Heart left ventricle (tissue), 16 donors: ENCODE results near the gene LRFN4. TPM values are rescaled to one million over a fixed set of nuclear protein-coding genes. Genes with fewer than 3 reads are reported as not detected.

Experiments
- ATAC-seq, 4 donors: fragments of 200-7000 bp; cut with Tn5 transposase; one replicate each; pipeline ENCODE4 v1.9.1; 2020 to 2022; ENCODE audit warnings: moderate library complexity in 4 of 4, mild to moderate bottlenecking in 3 of 4, moderate number of reproducible peaks in 1 of 4
- DNase-seq, 5 donors: peaks; one replicate each; pipeline ENCODE4 v3.0.0-alpha.2; 2020
- H3K27ac ChIP-seq, 12 donors: fragments of 200-600 bp; sonication (generic) in 4 of 12; one replicate each; pipeline versions ENCODE4 v1.5.0 to v1.8.0; 2016 to 2022; ENCODE audit warnings: mild to moderate bottlenecking in 2 of 12
- H3K27me3 ChIP-seq, 9 donors: fragments of 200-600 bp; sonication (generic) in 2 of 9; one replicate each; pipeline versions ENCODE4 v1.5.1 to v1.8.0; 2016 to 2022; ENCODE audit warnings: mild to moderate bottlenecking in 3 of 9
- H3K36me3 ChIP-seq, 9 donors: fragments of 200-600 bp; sonication (generic) in 2 of 9; one replicate each; pipeline versions ENCODE4 v1.5.0 to v1.8.0; 2018 to 2022; ENCODE audit warnings: mild to moderate bottlenecking in 2 of 9
- H3K4me1 ChIP-seq, 12 donors: fragments of 200-600 bp; sonication (generic) in 4 of 12; one replicate each; pipeline versions ENCODE4 v1.5.0 to v1.8.0; 2016 to 2022; ENCODE audit warnings: mild to moderate bottlenecking in 3 of 12
- H3K4me3 ChIP-seq, 12 donors: fragments of 200-600 bp; sonication (generic) in 4 of 12; one replicate each; pipeline versions ENCODE4 v1.5.0 to v1.8.0; 2017 to 2022; ENCODE audit warnings: mild to moderate bottlenecking in 9 of 12, moderate library complexity in 4 of 12
- H3K9me3 ChIP-seq, 12 donors: fragments of 200-600 bp; sonication (generic) in 4 of 12; one replicate each; pipeline versions ENCODE4 v1.5.0 to v1.8.0; 2016 to 2022; ENCODE audit warnings: mild to moderate bottlenecking in 1 of 12
- CTCF ChIP-seq, 12 donors: fragments of 200-600 bp; sonication (generic) in 4 of 12; IDR thresholded peaks; one replicate each; pipeline versions ENCODE4 v1.5.0 to v1.8.0; 2018 to 2022; ENCODE audit warnings: antibody characterized with exemption in 12 of 12, mild to moderate bottlenecking in 5 of 12
- POLR2A ChIP-seq, 2 donors: fragments of 450-650 bp; IDR thresholded peaks; one replicate each; pipeline ENCODE4 v1.6.1; 2017; ENCODE audit warnings: antibody characterized with exemption in 2 of 2, mild to moderate bottlenecking in 2 of 2, moderate library complexity in 2 of 2
- WGBS, 4 donors: extraction: QIAGEN DNeasy Blood & Tissue Kit in 2 of 4; methylation state at CpG; one replicate each; pipeline versions ENCODE4 v1.1.5 to v1.1.7; 2013 to 2018; 5-methylcytosine and 5-hydroxymethylcytosine counted together
- intact Hi-C, 10 donors: fragments of 100-400 bp; cut with DNase I; formaldehyde crosslinking; loops; one replicate each; pipeline versions ENCODE4 v1.11.1 to v1.14.2; 2022
- polyA plus RNA-seq, 2 donors: library from polyadenylated mRNA; stranded (reverse); fragments of 200-250 nt; gene quantifications; one replicate each; pipeline ENCODE4 v1.2.3, GENCODE V29; 2013
- total RNA-seq, 9 donors: library from RNA; depleted of rRNA in 2 of 9; stranded (reverse); fragments of >200 nt in 2 of 9; fragmentation: NEBNext Ultra II Directional in 3 of 9; extraction: Animal tissue kit (Norgen Biotek cat#: 25700) in 3 of 9; gene quantifications; one replicate each; pipeline versions ENCODE4 v1.1.0 to v1.2.4, GENCODE V29; 2016 to 2023
- donor health status: ischemic (EF 13 %, LVEDD 7.1; RV severe dilation, severe dysfunction).
- donor health status: healthy with polysubstance abuse.
- donor health status: DM: no; HTN: yes; CAD: no.
- donor health status: DM: no; HTN: no; CAD: no.
- donor health status: ischemic (EF 25% LVEDD 6.9; RV normal size, moderate dysfunction).
- donor health status: ischemic (EF 25% LVEDD 5.7; RV mildly dilated, moderate dysfunction).
- donor health status: healthy.
- donor health status: DM: yes; HTN: yes; CAD: no.
- donor health status: ischemic (EF 35%, LVEDD 5.7; RV mildly dilated, moderate dysfunction).
- donor health status: nonischemic (EF 11% LVEDD 7.7; RV severe dilation, severe dysfunction).
- donor health status: DM: yes; HTN: yes; CAD: no.
- donor health status: PGD.
- donor health status: ischemic (EF 29% LVEDD 5.4; RV normal size, mild dysfunction).
- donor health status: nonischemic (EF 23%, LVEDD 6.1; RV moderate dilation, normal function).

LRFN4 gene
- total and polyA plus RNA-seq, 11 donors, result 8.2 to 22.1 (median 15.4) TPM

- intact Hi-C loops, result loop anchor here in 8 of 10 donors (2.0 to 10.0 kb wide), 7 partner anchors 141 to 431 kb away; partner anchors contain the start of gene CTSF (in 1 of the 8)
- 86 to 92% (median 88%) methylated on average over 12 of the region's 12 CpGs for WGBS, 4 donors
- Histone ChIP-seq H3K4me1 (peaks cover 0 to 7% (median 0%) of the 10 kb centered on the region in 12 donors), H3K9me3 (no peaks in the 10 kb centered on the region), H3K36me3 (peaks cover 0 to 26% (median 3%) of the 10 kb centered on the region in 9 donors), H3K27me3 (no peaks in the 10 kb centered on the region), H3K27ac (no peak overlapping the region), H3K4me3 (no peak overlapping the region)
- DNase-seq (no peak), ATAC-seq (no peak)
- no peak for TF ChIP-seq POLR2A (IDR thresholded peaks at IDR 0.05)
Measured at GRCh38 chr11:66835768-66836405, 21.0 kb upstream of the LRFN4 start.

GRCh38 chr11:66840317-66841091, 16.4 kb upstream of the LRFN4 start:
- peaks cover 7 to 35% (median 24%) of the 10 kb centered on the region in 12 donors for H3K4me1 ChIP-seq
- no peaks in the 10 kb centered on the region for H3K27me3 ChIP-seq
- H3K4me3 ChIP-seq, result no peak overlapping the region
- no peak overlapping the region for H3K27ac ChIP-seq
- TF ChIP-seq CTCF (IDR thresholded peaks at IDR 0.05), result no peak
- no peak for TF ChIP-seq POLR2A (IDR thresholded peaks at IDR 0.05)
- intact Hi-C loops, result loop anchor here in 1 of 10 donors (10.0 kb wide), 1 partner anchor 246 kb away; the partner anchor contains the start of genes CCDC87 and CCS
- H3K9me3 ChIP-seq, result no peaks in the 10 kb centered on the region
- ATAC-seq, result no peak
- 82 to 90% (median 87%) methylated on average over 4 of the region's 4 CpGs for WGBS, 4 donors
- no peak for DNase-seq
- H3K36me3 ChIP-seq, result peaks cover 0 to 32% (median 8%) of the 10 kb centered on the region in 9 donors

DNA sequence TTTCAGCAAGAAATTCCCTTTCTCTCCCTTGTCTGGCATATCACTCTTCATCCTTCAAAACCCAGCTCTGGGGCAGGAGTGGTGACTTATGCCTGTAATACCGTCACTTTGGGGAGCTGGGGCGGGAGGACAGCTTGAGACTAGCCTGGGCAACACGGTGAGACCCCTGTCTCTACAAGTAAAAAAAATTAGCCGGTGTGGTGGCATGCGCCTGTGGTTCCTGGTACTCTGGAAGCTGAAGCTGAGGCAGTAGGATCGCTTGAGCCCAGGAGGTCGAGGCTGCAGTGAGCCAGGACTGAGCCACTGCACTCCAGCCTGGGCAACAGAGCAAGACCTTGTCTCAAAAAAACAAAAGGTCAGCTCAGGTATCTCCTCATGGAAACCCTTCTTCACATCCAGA, 15.0 kb upstream of the LRFN4 start:
- Histone ChIP-seq H3K27ac (peak overlapping the region in 2 of 12 donors; percentile 97 to 100), H3K4me1 (peaks cover 7 to 35% (median 24%) of the 10 kb centered on the region in 12 donors), H3K4me3 (peak overlapping the region in 9 of 12 donors; percentile 81 to 100 (median 93)), H3K9me3 (no peaks in the 10 kb centered on the region), H3K36me3 (peaks cover 0 to 46% (median 21%) of the 10 kb centered on the region in 9 donors), H3K27me3 (no peaks in the 10 kb centered on the region)
- TF ChIP-seq CTCF (IDR thresholded peaks at IDR 0.05), result no peak
- no peak for TF ChIP-seq POLR2A (IDR thresholded peaks at IDR 0.05)
- intact Hi-C loops, result loop anchor here in 1 of 10 donors (10.0 kb wide), 1 partner anchor 247 kb away; the partner anchor contains the start of genes CCDC87 and CCS
- no peak for DNase-seq
- ATAC-seq, result no peak
- 86 to 91% (median 89%) methylated on average over 7 of the region's 7 CpGs for WGBS, 4 donors

- peak in 1 of 4 donors; percentile 6 for ATAC-seq
- no peak for TF ChIP-seq POLR2A (IDR thresholded peaks at IDR 0.05)
- no peak for TF ChIP-seq CTCF (IDR thresholded peaks at IDR 0.05)
- Histone ChIP-seq H3K36me3 (peaks cover 0 to 51% (median 25%) of the 10 kb centered on the region in 9 donors), H3K4me3 (peak overlapping the region; percentile 81 to 100 (median 92)), H3K9me3 (no peaks in the 10 kb centered on the region), H3K4me1 (peaks cover 7 to 35% (median 24%) of the 10 kb centered on the region in 12 donors), H3K27me3 (no peaks in the 10 kb centered on the region), H3K27ac (peak overlapping the region; percentile 94 to 100 (median 96))
- 0 to 2% (median 1%) methylated on average over 6 to 11 of the region's 11 CpGs for WGBS, 4 donors
- DNase-seq, result no peak
- intact Hi-C loops, result loop anchor here in 1 of 10 donors (10.0 kb wide), 1 partner anchor 248 kb away; the partner anchor contains the start of genes CCDC87 and CCS
Measured at GRCh38 chr11:66842501-66842895, 14.4 kb upstream of the LRFN4 start.
